H1 (cell line): Measurements from ENCODE around the gene FAM13C. TPM values are rescaled to one million over a fixed set of nuclear protein-coding genes. Genes with fewer than 3 reads are reported as not detected.
"Not testable (repeated sequence)": the region's sequence is repeated elsewhere in the genome, so short reads cannot be mapped to it uniquely, and the experiment has no call there.

Experiments
- CTCF ChIA-PET: fragments of 300-600 bp; sonication (Branson Sonifier 250); formaldehyde crosslinking; loops from one replicate; lab custom pipeline; 2021; ENCODE audit not compliant: partially characterized antibody; lab: Charles Lee
- POLR2A ChIA-PET: fragments of 300-600 bp; sonication (Branson Sonifier 250); formaldehyde crosslinking; loops from one replicate; lab custom pipeline; 2021; ENCODE audit warnings: inconsistent platforms; ENCODE audit not compliant: partially characterized antibody; lab: Charles Lee
- DNase-seq, 2 experiments: peaks; one replicate each; pipeline versions ENCODE4 v3.0.0 to v3.0.0-alpha.2; 2010 to 2022; ENCODE audit warnings: low spot score in 2 of 2, low read depth in 1 of 2, mixed read lengths in 1 of 2
- FAIRE-seq: peaks from 2 replicates; lab custom pipeline; 2011; peaks lifted over from hg19 to GRCh38; lab: Jason Lieb, UNC
- H2AFZ ChIP-seq: 2 replicates; pipeline ENCODE4 v1.8.1; 2012; ENCODE audit warnings: low read length, inconsistent platforms
- H2AK5ac ChIP-seq: 2 replicates; pipeline ENCODE4 v1.6.1; 2013; ENCODE audit warnings: low read depth, low read length
- H2BK120ac ChIP-seq: replicated peaks from 2 replicates; pipeline ENCODE3; 2013; ENCODE audit warnings: low read depth, low read length, inconsistent platforms
- H2BK12ac ChIP-seq: 2 replicates; pipeline ENCODE4 v1.6.1; 2013; ENCODE audit warnings: low read depth, low read length
- H2BK15ac ChIP-seq: 2 replicates; pipeline ENCODE4 v1.6.1; 2013; ENCODE audit warnings: low read length
- H2BK20ac ChIP-seq: 2 replicates; pipeline ENCODE4 v1.6.1; 2013; ENCODE audit warnings: low read length
- H2BK5ac ChIP-seq: 2 replicates; pipeline ENCODE4 v1.6.1; 2013; ENCODE audit warnings: low read depth, low read length
- H3K14ac ChIP-seq: 2 replicates; pipeline ENCODE4 v1.6.1; 2013; ENCODE audit warnings: inconsistent platforms; ENCODE audit not compliant: insufficient read length
- H3K18ac ChIP-seq: 2 replicates; pipeline ENCODE4 v1.6.1; 2013; ENCODE audit warnings: low read length; ENCODE audit errors: extremely low read depth
- H3K23ac ChIP-seq: 2 replicates; pipeline ENCODE4 v1.6.1; 2013; ENCODE audit warnings: inconsistent platforms; ENCODE audit not compliant: insufficient read length
- H3K23me2 ChIP-seq: 2 replicates; pipeline ENCODE4 v1.6.1; 2013; ENCODE audit warnings: low read depth, low read length
- H3K27ac ChIP-seq: 2 replicates; pipeline ENCODE4 v1.6.1; 2011; ENCODE audit warnings: low read depth, low read length, inconsistent platforms
- H3K27me3 ChIP-seq, 4 experiments: replicated peaks in 1 of 4; 1 replicate in 1 of 4; 2 replicates in 3 of 4; pipeline versions ENCODE4 v1.6.1 to v1.8.1; 2011 to 2013; ENCODE audit warnings: low read length in 3 of 4, mild to moderate bottlenecking in 3 of 4, inconsistent platforms in 2 of 4, mixed read lengths in 2 of 4, moderate library complexity in 1 of 4; ENCODE audit not compliant: control insufficient read depth in 3 of 4, insufficient read depth in 3 of 4; ENCODE audit errors: extremely low read depth in 1 of 4
- H3K36me3 ChIP-seq, 4 experiments: 2 replicates each; pipeline versions ENCODE4 v1.6.1 to v1.8.1; 2011 to 2013; ENCODE audit warnings: mild to moderate bottlenecking in 4 of 4, low read length in 3 of 4, moderate library complexity in 2 of 4, control low read depth in 1 of 4, inconsistent platforms in 1 of 4; ENCODE audit not compliant: insufficient read depth in 4 of 4, control insufficient read depth in 2 of 4
- H3K4ac ChIP-seq: replicated peaks from 2 replicates; pipeline ENCODE3; 2013; ENCODE audit warnings: low read length, low read depth, mixed read lengths, inconsistent platforms; ENCODE audit not compliant: insufficient read length
- H3K4me1 ChIP-seq, 4 experiments: replicated peaks in 1 of 4; 1 replicate in 1 of 4; 2 replicates in 3 of 4; pipeline versions ENCODE4 v1.6.1 to v1.8.1; 2011 to 2013; ENCODE audit warnings: low read length in 3 of 4, inconsistent platforms in 2 of 4, mixed read lengths in 1 of 4; ENCODE audit not compliant: insufficient read depth in 4 of 4, control insufficient read depth in 3 of 4
- H3K4me2 ChIP-seq, 2 experiments: 2 replicates each; pipeline versions ENCODE4 v1.6.1 to v1.8.1; 2011 to 2013; ENCODE audit warnings: low read depth in 2 of 2, low read length in 2 of 2, control low read depth in 1 of 2, inconsistent platforms in 1 of 2, mild to moderate bottlenecking in 1 of 2; ENCODE audit not compliant: insufficient read depth in 1 of 2
- H3K4me3 ChIP-seq, 4 experiments: fragments of 200-600, 300-600 bp in 1 of 4; sonication (generic), shearing (Covaris generic), sonication (Bioruptor Twin) in 1 of 4; 2 replicates each; pipeline versions ENCODE4 v1.5.1 to v1.8.1; 2011 to 2016; ENCODE audit warnings: low read length in 4 of 4, low read depth in 3 of 4, control low read depth in 2 of 4, inconsistent platforms in 2 of 4, mild to moderate bottlenecking in 2 of 4, mixed read lengths in 1 of 4, moderate library complexity in 1 of 4; ENCODE audit not compliant: insufficient read depth in 2 of 4; ENCODE audit errors: extremely low read depth in 1 of 4
- H3K56ac ChIP-seq: replicated peaks from 2 replicates; pipeline ENCODE3; 2013; ENCODE audit warnings: low read depth, mild to moderate bottlenecking, mixed read lengths, low read length, inconsistent platforms; ENCODE audit not compliant: insufficient read length
- H3K79me1 ChIP-seq: 2 replicates; pipeline ENCODE4 v1.6.1; 2013; ENCODE audit warnings: low read depth, low read length, control low read depth
- H3K79me2 ChIP-seq, 2 experiments: 2 replicates each; pipeline versions ENCODE4 v1.6.1 to v1.8.1; 2012 to 2013; ENCODE audit warnings: low read length in 2 of 2, mild to moderate bottlenecking in 2 of 2, inconsistent platforms in 1 of 2; ENCODE audit not compliant: insufficient read depth in 2 of 2, control insufficient read depth in 1 of 2
- H3K9ac ChIP-seq, 4 experiments: replicated peaks in 1 of 4; 1 replicate in 1 of 4; 2 replicates in 3 of 4; pipeline versions ENCODE4 v1.6.1 to v1.8.1; 2011 to 2013; ENCODE audit warnings: low read depth in 3 of 4, low read length in 3 of 4, control low read depth in 2 of 4, mild to moderate bottlenecking in 2 of 4, moderate library complexity in 2 of 4, inconsistent platforms in 1 of 4; ENCODE audit errors: extremely low read depth in 1 of 4
- H3K9me3 ChIP-seq, 2 experiments: 2 replicates each; pipeline versions ENCODE4 v1.6.1 to v1.8.1; 2012 to 2013; ENCODE audit warnings: mild to moderate bottlenecking in 2 of 2, moderate library complexity in 2 of 2, control low read depth in 1 of 2, inconsistent platforms in 1 of 2, low read depth in 1 of 2, low read length in 1 of 2, mixed read lengths in 1 of 2; ENCODE audit not compliant: insufficient read depth in 2 of 2
- H4K20me1 ChIP-seq, 2 experiments: replicated peaks in 1 of 2; 2 replicates each; pipeline versions ENCODE3 to v1.8.1; 2011 to 2013; ENCODE audit warnings: inconsistent platforms in 2 of 2, low read length in 2 of 2, mild to moderate bottlenecking in 1 of 2; ENCODE audit not compliant: insufficient read depth in 2 of 2, control insufficient read depth in 1 of 2
- H4K5ac ChIP-seq: 2 replicates; pipeline ENCODE4 v1.6.1; 2013; ENCODE audit warnings: low read length, low read depth, mixed read lengths, inconsistent platforms; ENCODE audit not compliant: insufficient read length
- H4K8ac ChIP-seq: 2 replicates; pipeline ENCODE4 v1.8.0; 2013; ENCODE audit warnings: mild to moderate bottlenecking, moderate library complexity, low read length, inconsistent platforms; ENCODE audit not compliant: insufficient read depth; ENCODE audit errors: extremely low read depth
- H4K91ac ChIP-seq: replicated peaks from 2 replicates; pipeline ENCODE3; 2013; ENCODE audit warnings: low read length, mixed read lengths, inconsistent platforms; ENCODE audit not compliant: insufficient read length
- WGBS, 2 experiments: shearing (Covaris generic) in 1 of 2; methylation state at CpG; one replicate each; pipeline versions ENCODE4 v1.1.6 to v1.1.7; 2013 to 2015; ENCODE audit warnings: low lambda C conversion rate in 2 of 2, mixed read lengths in 2 of 2, inconsistent platforms in 1 of 2, low coverage in 1 of 2, missing lambda C conversion rate in 1 of 2; ENCODE audit not compliant: insufficient replicate concordance in 2 of 2, insufficient coverage in 1 of 2, insufficient read length in 1 of 2; ENCODE audit errors: extremely low coverage in 1 of 2, missing lambda C conversion rate in 1 of 2; 5-methylcytosine and 5-hydroxymethylcytosine counted together
- polyA plus RNA-seq, 7 experiments: library from polyadenylated mRNA; depleted of rRNA in 3 of 7; stranded (reverse) in 5 of 7; unstranded in 2 of 7; fragments of >200 nt in 5 of 7; fragments of 200-250 nt in 2 of 7; gene quantifications; 1 replicate in 5 of 7; 2 replicates in 1 of 7; 4 replicates in 1 of 7; pipeline versions ENCODE4 v1.2.1 to v1.2.3, GENCODE V29; 2011 to 2013; ENCODE audit warnings: missing spikeins in 2 of 7, mixed read lengths in 2 of 7
- total RNA-seq: library from RNA; stranded (reverse); fragmentation: NEBNext Ultra II Directional; extraction: Animal tissue kit (Norgen Biotek cat#: 25700); gene quantifications from 2 replicates; pipeline ENCODE4 v1.2.1, GENCODE V29; 2021

Gene FAM13C
- total and polyA plus RNA-seq, 2 of the 8 experiments (the other 6 are each of a cell fraction or from before 2014, with no cell fraction given): 0.56 to 0.62 TPM

DNA sequence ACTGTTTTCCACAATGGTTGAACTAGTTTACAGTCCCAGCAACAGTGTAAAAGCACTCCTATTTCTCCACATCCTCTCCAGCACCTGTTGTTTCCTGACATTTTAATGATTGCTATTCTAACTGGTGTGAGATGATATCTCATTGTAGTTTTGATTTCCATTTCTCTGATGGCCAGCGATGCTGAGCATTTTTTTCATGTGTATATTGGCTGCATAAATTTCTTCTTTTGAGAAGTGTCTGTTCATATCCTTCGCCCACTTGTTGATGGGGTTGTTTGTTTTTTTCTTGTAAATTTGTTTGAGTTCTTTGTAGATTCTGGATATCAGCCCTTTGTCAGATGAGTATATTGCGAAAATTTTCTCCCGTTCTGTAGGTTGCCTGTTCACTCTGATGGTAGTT lies 37.0 kb upstream of the FAM13C start:
- H2BK120ac ChIP-seq, H3K4ac ChIP-seq, FAIRE-seq, H3K23ac ChIP-seq, H2BK5ac ChIP-seq, CTCF ChIA-PET, H3K4me2 ChIP-seq, H4K20me1 ChIP-seq, POLR2A ChIA-PET, H3K56ac ChIP-seq, H4K91ac ChIP-seq, H3K9ac ChIP-seq, H3K27ac ChIP-seq, H2AK5ac ChIP-seq, H3K18ac ChIP-seq, H3K23me2 ChIP-seq, H3K14ac ChIP-seq, H2BK20ac ChIP-seq, H4K5ac ChIP-seq, H2BK12ac ChIP-seq, DNase-seq, H3K79me2 ChIP-seq, H4K8ac ChIP-seq, H2BK15ac ChIP-seq, H3K9me3 ChIP-seq, H3K27me3 ChIP-seq, H3K4me1 ChIP-seq, H3K36me3 ChIP-seq, H3K79me1 ChIP-seq, H3K4me3 ChIP-seq, H2AFZ ChIP-seq: not testable (repeated sequence)
- 98% methylated on average over 4 of the region's 4 CpGs; no CpG with 5 or more reads in 1 of the 2 experiments for WGBS, 2 experiments
